T-helper 1 cell treated with Interleukin-12 subunit alpha and Interleukin-12 subunit beta and Interleukin-4 antibody, amounts not matched to agents 30 μg/mL and 1 μg/mL, for 36 hours (primary cell): Measurements from ENCODE around the gene NME5.
"Not testable (repeated sequence)": the region's sequence is repeated elsewhere in the genome, so short reads cannot be mapped to it uniquely, and the experiment has no call there.

Experiments
- H3K27ac Mint-ChIP-seq: one replicate; pipeline ENCODE4 v1.8.0; 2021; ENCODE audit warnings: mild to moderate bottlenecking, mixed read lengths
- H3K27me3 Mint-ChIP-seq: one replicate; pipeline ENCODE4 v1.8.0; 2021; ENCODE audit warnings: low read depth, mixed read lengths
- H3K36me3 Mint-ChIP-seq: one replicate; pipeline ENCODE4 v1.8.0; 2021; ENCODE audit warnings: low read depth, mixed read lengths
- H3K4me1 Mint-ChIP-seq: one replicate; pipeline ENCODE4 v1.8.0; 2021; ENCODE audit warnings: low read depth, mixed read lengths
- H3K4me3 Mint-ChIP-seq: one replicate; pipeline ENCODE4 v1.8.0; 2021; ENCODE audit warnings: mild to moderate bottlenecking, moderate library complexity, mixed read lengths
- H3K9me3 Mint-ChIP-seq: one replicate; pipeline ENCODE4 v1.8.0; 2021; ENCODE audit warnings: mixed read lengths

Gene NME5

DNA sequence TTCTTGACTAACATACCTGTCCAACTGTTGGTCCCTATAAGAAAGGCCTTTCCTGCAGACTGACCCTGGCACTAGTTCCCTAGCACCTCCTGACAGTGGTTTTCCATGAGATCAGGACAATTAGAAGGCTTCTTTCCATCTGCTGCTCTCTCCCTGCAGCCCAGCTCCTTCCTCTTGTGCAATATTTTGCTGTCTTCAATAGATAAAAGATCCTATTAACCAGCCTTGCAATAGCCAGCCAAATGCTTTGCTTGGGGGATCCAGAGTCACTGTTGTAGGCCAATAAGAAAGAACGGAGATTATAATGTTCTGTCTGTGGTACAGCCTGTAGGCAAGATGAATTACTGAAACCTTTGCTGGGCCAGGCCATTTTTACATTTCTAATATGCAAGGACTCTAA lies 18.4 kb upstream of the NME5 start:
- peaks cover 35% of the 10 kb centered on the region for H3K36me3 Mint-ChIP-seq
- no peak overlapping the region for H3K4me3 Mint-ChIP-seq
- H3K4me1 Mint-ChIP-seq, result no peaks in the 10 kb centered on the region
- H3K27me3 Mint-ChIP-seq, result peaks cover 7% of the 10 kb centered on the region
- no peak overlapping the region for H3K27ac Mint-ChIP-seq
- H3K9me3 Mint-ChIP-seq, result no peaks in the 10 kb centered on the region

GRCh38 chr5:138155977-138156376 lies 16.7 kb upstream of the NME5 start:
- not testable (repeated sequence) for H3K4me3 Mint-ChIP-seq
- peaks cover 34% of the 10 kb centered on the region for H3K36me3 Mint-ChIP-seq

DNA sequence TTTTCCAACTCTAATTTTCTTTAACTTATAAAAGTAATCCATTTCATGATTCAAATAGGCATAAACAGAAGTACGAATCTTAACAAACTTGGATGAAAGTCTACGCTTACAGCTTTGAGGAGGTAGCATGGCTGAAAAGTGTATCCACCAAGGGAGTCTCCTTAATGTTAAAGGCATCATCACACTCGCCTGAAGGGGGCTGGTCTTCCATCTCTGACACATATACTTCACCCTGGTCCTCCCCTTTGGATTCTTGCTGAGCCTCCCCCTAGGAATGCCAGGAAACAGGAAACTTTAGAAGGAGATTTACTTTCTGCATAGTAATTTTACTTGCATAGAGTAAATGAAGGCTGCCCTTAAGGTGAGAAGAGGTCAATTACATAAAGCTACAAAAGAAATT lies 10.3 kb upstream of the NME5 start:
- Mint-ChIP-seq H3K27ac (no peak overlapping the region), H3K36me3 (no peaks in the 10 kb centered on the region), H3K4me1 (no peaks in the 10 kb centered on the region), H3K4me3 (no peak overlapping the region), H3K27me3 (peaks cover 11% of the 10 kb centered on the region), H3K9me3 (no peaks in the 10 kb centered on the region)

More at GRCh38 chr5:138155977-138156376, 16.7 kb upstream of the NME5 start:
- H3K4me1 Mint-ChIP-seq, H3K27me3 Mint-ChIP-seq, H3K9me3 Mint-ChIP-seq, H3K27ac Mint-ChIP-seq: not testable (repeated sequence)

- no peak overlapping the region for H3K4me3 Mint-ChIP-seq
- no peak overlapping the region for H3K27ac Mint-ChIP-seq
- peaks cover 4% of the 10 kb centered on the region for H3K27me3 Mint-ChIP-seq
- no peaks in the 10 kb centered on the region for H3K4me1 Mint-ChIP-seq
- H3K36me3 Mint-ChIP-seq, result no peaks in the 10 kb centered on the region
- no peaks in the 10 kb centered on the region for H3K9me3 Mint-ChIP-seq
Measured at GRCh38 chr5:138148811-138149210, 9.6 kb upstream of the NME5 start.

- not testable (repeated sequence) for H3K4me3 Mint-ChIP-seq, H3K27ac Mint-ChIP-seq, H3K9me3 Mint-ChIP-seq
Measured at GRCh38 chr5:138143578-138143977, 4.3 kb upstream of the NME5 start.

GRCh38 chr5:138141734-138142133 lies 2.5 kb upstream of the NME5 start:
- peaks cover 22% of the 10 kb centered on the region for H3K27me3 Mint-ChIP-seq
- H3K27ac Mint-ChIP-seq, result no peak overlapping the region
- no peaks in the 10 kb centered on the region for H3K36me3 Mint-ChIP-seq
- H3K4me3 Mint-ChIP-seq, result no peak overlapping the region
- H3K4me1 Mint-ChIP-seq, result no peaks in the 10 kb centered on the region
- H3K9me3 Mint-ChIP-seq, result no peaks in the 10 kb centered on the region

More at GRCh38 chr5:138143578-138143977, 4.3 kb upstream of the NME5 start:
- peaks cover 17% of the 10 kb centered on the region for H3K27me3 Mint-ChIP-seq
- H3K4me1 Mint-ChIP-seq, H3K36me3 Mint-ChIP-seq: not testable (repeated sequence)

GRCh38 chr5:138140268-138140667 lies 1.0 kb upstream of the NME5 start:
- H3K27me3 Mint-ChIP-seq, result peaks cover 22% of the 10 kb centered on the region
- no peak overlapping the region for H3K4me3 Mint-ChIP-seq
- H3K9me3 Mint-ChIP-seq, result no peaks in the 10 kb centered on the region
- H3K4me1 Mint-ChIP-seq, result no peaks in the 10 kb centered on the region
- no peaks in the 10 kb centered on the region for H3K36me3 Mint-ChIP-seq
- no peak overlapping the region for H3K27ac Mint-ChIP-seq

- Mint-ChIP-seq H3K36me3 (no peaks in the 10 kb centered on the region), H3K4me1 (no peaks in the 10 kb centered on the region), H3K4me3 (no peak overlapping the region), H3K9me3 (no peaks in the 10 kb centered on the region), H3K27me3 (peaks cover 22% of the 10 kb centered on the region), H3K27ac (no peak overlapping the region)
Measured at GRCh38 chr5:138139781-138140090, 508 bp upstream of the NME5 start.

GRCh38 chr5:138132543-138132942 lies 6.7 kb downstream of the NME5 start:
- Mint-ChIP-seq H3K27me3 (peaks cover 9% of the 10 kb centered on the region), H3K4me1 (peaks cover 5% of the 10 kb centered on the region), H3K9me3 (no peaks in the 10 kb centered on the region), H3K27ac (no peak overlapping the region), H3K4me3 (no peak overlapping the region), H3K36me3 (no peaks in the 10 kb centered on the region)

- H3K27ac Mint-ChIP-seq, result no peak overlapping the region
Measured at GRCh38 chr5:138129347-138129746, 9.9 kb downstream of the NME5 start.

GRCh38 chr5:138128334-138128733 lies 10.9 kb downstream of the NME5 start:
- Mint-ChIP-seq H3K9me3 (no peaks in the 10 kb centered on the region), H3K27ac (no peak overlapping the region), H3K4me1 (peaks cover 2% of the 10 kb centered on the region), H3K4me3 (no peak overlapping the region), H3K27me3 (peaks cover 16% of the 10 kb centered on the region), H3K36me3 (no peaks in the 10 kb centered on the region)

More at GRCh38 chr5:138129347-138129746, 9.9 kb downstream of the NME5 start:
- Mint-ChIP-seq H3K4me1 (peaks cover 5% of the 10 kb centered on the region), H3K9me3 (no peaks in the 10 kb centered on the region), H3K27me3 (peaks cover 10% of the 10 kb centered on the region), H3K4me3 (no peak overlapping the region), H3K36me3 (no peaks in the 10 kb centered on the region)

- Mint-ChIP-seq H3K27ac (no peak overlapping the region), H3K27me3 (peaks cover 9% of the 10 kb centered on the region), H3K36me3 (no peaks in the 10 kb centered on the region), H3K9me3 (no peaks in the 10 kb centered on the region), H3K4me3 (no peak overlapping the region), H3K4me1 (no peaks in the 10 kb centered on the region)
Measured at GRCh38 chr5:138115254-138115653, 24.0 kb downstream of the NME5 start.

GRCh38 chr5:138111937-138112336 lies 27.3 kb downstream of the NME5 start:
- H3K9me3 Mint-ChIP-seq, result no peaks in the 10 kb centered on the region
- H3K27ac Mint-ChIP-seq, result no peak overlapping the region

DNA sequence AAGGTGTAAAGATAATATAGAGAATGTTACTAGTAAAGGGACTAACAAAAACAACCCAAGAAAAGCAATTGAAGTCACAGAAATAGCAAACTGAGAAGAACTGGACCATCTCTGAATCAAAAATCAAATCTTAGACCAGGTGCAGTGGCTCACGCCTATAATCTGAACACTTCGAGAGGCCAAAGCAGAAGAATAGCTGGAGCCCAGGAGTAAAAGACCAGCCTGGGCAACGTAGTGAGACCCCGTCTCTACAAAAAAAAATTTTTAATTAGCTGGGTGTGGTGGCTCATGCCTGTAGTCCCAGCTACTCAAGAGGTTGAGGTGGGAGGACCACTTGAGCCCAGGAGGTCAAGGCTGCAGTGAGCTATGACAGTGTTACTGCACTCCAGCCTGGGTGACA lies 28.0 kb downstream of the NME5 start:
- no peaks in the 10 kb centered on the region for H3K4me1 Mint-ChIP-seq
- no peaks in the 10 kb centered on the region for H3K36me3 Mint-ChIP-seq
- H3K9me3 Mint-ChIP-seq, result no peaks in the 10 kb centered on the region
- no peak overlapping the region for H3K27ac Mint-ChIP-seq
- peaks cover 22% of the 10 kb centered on the region for H3K27me3 Mint-ChIP-seq
- H3K4me3 Mint-ChIP-seq, result no peak overlapping the region

More at GRCh38 chr5:138111937-138112336, 27.3 kb downstream of the NME5 start:
- no peak overlapping the region for H3K4me3 Mint-ChIP-seq
- H3K36me3 Mint-ChIP-seq, result no peaks in the 10 kb centered on the region
- no peaks in the 10 kb centered on the region for H3K4me1 Mint-ChIP-seq
- H3K27me3 Mint-ChIP-seq, result peaks cover 22% of the 10 kb centered on the region

DNA sequence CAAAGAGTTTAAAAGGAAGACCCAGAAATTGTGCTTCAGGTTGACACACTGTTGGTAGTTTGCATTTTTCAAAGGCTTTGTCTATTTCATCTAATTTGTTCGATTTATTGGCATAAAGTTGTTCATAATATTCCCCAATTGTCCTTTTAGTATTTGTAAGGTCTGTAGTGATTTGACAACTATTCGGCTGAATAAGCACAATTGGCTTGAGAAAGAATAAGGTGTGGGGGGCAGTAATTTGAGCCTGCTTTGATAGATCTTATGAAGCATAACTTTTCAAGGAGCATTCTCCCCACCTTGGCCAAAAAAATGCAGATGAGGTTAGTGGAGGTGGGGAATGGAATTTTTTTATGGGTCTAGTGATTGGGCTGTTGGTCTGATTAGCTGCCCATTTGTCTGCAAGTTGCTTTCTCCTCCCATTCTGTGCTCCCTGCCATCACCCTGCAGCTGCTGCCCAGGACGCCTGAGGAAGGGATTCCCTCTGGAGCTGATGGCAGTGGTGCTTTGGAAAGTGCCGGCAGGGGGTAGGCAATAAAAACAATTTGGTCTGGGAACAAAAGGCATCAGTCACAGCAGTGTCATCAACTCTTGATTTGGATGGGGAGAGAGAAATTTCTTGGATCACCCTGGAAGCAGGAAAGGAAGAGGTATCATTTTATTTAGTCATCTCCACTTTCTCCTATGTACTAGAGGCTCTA lies 28.8 kb downstream of the NME5 start:
- Mint-ChIP-seq H3K36me3 (no peaks in the 10 kb centered on the region), H3K9me3 (no peaks in the 10 kb centered on the region), H3K27me3 (peaks cover 22% of the 10 kb centered on the region), H3K4me3 (no peak overlapping the region), H3K27ac (no peak overlapping the region), H3K4me1 (no peaks in the 10 kb centered on the region)
